Sigmoid colon (tissue), 7 donors: ENCODE data around the gene CCNY. TPM values are rescaled to one million over a fixed set of nuclear protein-coding genes. Genes with fewer than 3 reads are reported as not detected.
"Not testable (repeated sequence)": the region's sequence is repeated elsewhere in the genome, so short reads cannot be mapped to it uniquely, and the experiment has no call there.

ENCODE experiments used
- DNase-seq: peaks from one replicate; pipeline ENCODE4 v3.0.0-alpha.2; 2019
- H3K27ac ChIP-seq, 4 donors: fragments of 200-600 bp; sonication (generic); one replicate each; pipeline ENCODE4 v1.5.1; 2016 to 2019; ENCODE audit warnings: mild to moderate bottlenecking in 1 of 4
- H3K27me3 ChIP-seq, 3 donors: fragments of 200-600 bp; sonication (generic); one replicate each; pipeline ENCODE4 v1.5.1; 2019; ENCODE audit warnings: mild to moderate bottlenecking in 1 of 3
- H3K36me3 ChIP-seq, 4 donors: fragments of 200-600 bp; sonication (generic); one replicate each; pipeline ENCODE4 v1.5.1; 2016 to 2019
- H3K4me1 ChIP-seq, 4 donors: fragments of 200-600 bp; sonication (generic); one replicate each; pipeline ENCODE4 v1.5.1; 2017 to 2019
- H3K4me3 ChIP-seq, 4 donors: fragments of 200-600 bp; sonication (generic); one replicate each; pipeline ENCODE4 v1.5.1; 2017 to 2019; ENCODE audit warnings: mild to moderate bottlenecking in 2 of 4, moderate library complexity in 1 of 4
- H3K9me3 ChIP-seq, 4 donors: fragments of 200-600 bp in 3 of 4; sonication (generic) in 3 of 4; one replicate each; pipeline versions ENCODE4 v1.5.1 to v1.6.1; 2013 to 2019
- CTCF ChIP-seq, 4 experiments: fragments of 450-650 bp in 3 of 4; fragments of 200-600 bp in 1 of 4; IDR thresholded peaks; one replicate each; pipeline ENCODE4 v1.5.1; 2016 to 2019; ENCODE audit warnings: antibody characterized with exemption in 4 of 4, mild to moderate bottlenecking in 3 of 4, moderate library complexity in 2 of 4
- EP300 ChIP-seq, 4 donors: sonication (generic); formaldehyde crosslinking; IDR thresholded peaks; one replicate each; pipeline ENCODE4 v1.6.1; 2017; ENCODE audit warnings: antibody characterized with exemption in 4 of 4
- POLR2A ChIP-seq, 2 donors: fragments of 450-650 bp; IDR thresholded peaks; one replicate each; pipeline ENCODE4 v1.6.1; 2016; ENCODE audit warnings: antibody characterized with exemption in 2 of 2, mild to moderate bottlenecking in 2 of 2, moderate library complexity in 2 of 2
- POLR2AphosphoS5 ChIP-seq, 4 donors: sonication (generic); formaldehyde crosslinking; IDR thresholded peaks; one replicate each; pipeline ENCODE4 v1.6.1; 2017; ENCODE audit warnings: antibody characterized with exemption in 4 of 4
- WGBS, 2 donors: extraction: QIAGEN DNeasy Blood & Tissue Kit; methylation state at CpG; one replicate each; pipeline ENCODE4 v1.1.7; 2013; 5-methylcytosine and 5-hydroxymethylcytosine counted together
- intact Hi-C: fragments of 100-400 bp; cut with DNase I; formaldehyde crosslinking; loops from one replicate; pipeline ENCODE4 v1.15.1; 2023
- polyA plus RNA-seq, 3 donors: library from polyadenylated mRNA; stranded (reverse); fragments of 200-250 nt; gene quantifications; one replicate each; pipeline ENCODE4 v1.2.3, GENCODE V29; 2013
- total RNA-seq, 4 donors: library from RNA; depleted of rRNA; stranded (reverse); fragments of >200 nt; gene quantifications; one replicate each; pipeline ENCODE4 v1.1.0, GENCODE V29; 2016
- donor health status: healthy with polysubstance abuse.
- donor health status: Bipolar disorder and iron deficiency.
- donor health status: healthy.

CCNY gene
- total and polyA plus RNA-seq, 7 donors, result 24.0 to 45.7 (median 35.7) TPM

GRCh38 chr10:35352097-35352496 lies 15.8 kb downstream of the CCNY start:
- WGBS, 2 donors, result 87 to 91% methylated on average over 2 of the region's 2 CpGs
- H3K9me3 ChIP-seq, result no peaks in the 10 kb centered on the region
- no peak for TF ChIP-seq CTCF (IDR thresholded peaks at IDR 0.05)
- TF ChIP-seq EP300 (IDR thresholded peaks at IDR 0.05), result no peak
- TF ChIP-seq POLR2AphosphoS5 (IDR thresholded peaks at IDR 0.05), result no peak
- no peak for TF ChIP-seq POLR2A (IDR thresholded peaks at IDR 0.05)
- H3K27me3 ChIP-seq, result no peaks in the 10 kb centered on the region
- intact Hi-C loops, result no loop called here
- H3K4me3 ChIP-seq, result no peak overlapping the region
- H3K36me3 ChIP-seq, result no peaks in the 10 kb centered on the region
- H3K4me1 ChIP-seq, result peaks cover 0 to 85% (median 77%) of the 10 kb centered on the region in 4 donors
- H3K27ac ChIP-seq, result peak overlapping the region in 2 of 4 donors; percentile 15 to 47
- DNase-seq, result no peak

- H3K4me3 ChIP-seq, result no peak overlapping the region
- no peaks in the 10 kb centered on the region for H3K27me3 ChIP-seq
- peaks cover 0 to 85% (median 75%) of the 10 kb centered on the region in 4 donors for H3K4me1 ChIP-seq
- DNase-seq, result no peak
- no peaks in the 10 kb centered on the region for H3K9me3 ChIP-seq
- peak overlapping the region in 2 of 4 donors; percentile 15 to 47 for H3K27ac ChIP-seq
- 61 to 88% methylated on average over 7 of the region's 7 CpGs for WGBS, 2 donors
- intact Hi-C loops, result no loop called here
- no peaks in the 10 kb centered on the region for H3K36me3 ChIP-seq
- TF ChIP-seq CTCF (IDR thresholded peaks at IDR 0.05), result no peak
- no peak for TF ChIP-seq POLR2AphosphoS5 (IDR thresholded peaks at IDR 0.05)
These were observed 16.2 kb downstream of the CCNY start for GRCh38 chr10:35352512-35352911.

GRCh38 chr10:35353395-35353794 lies 17.1 kb downstream of the CCNY start:
- Histone ChIP-seq H3K4me1 (peaks cover 0 to 85% (median 75%) of the 10 kb centered on the region in 4 donors), H3K27ac (no peak overlapping the region), H3K27me3 (no peaks in the 10 kb centered on the region), H3K4me3 (no peak overlapping the region), H3K9me3 (no peaks in the 10 kb centered on the region), H3K36me3 (no peaks in the 10 kb centered on the region)
- TF ChIP-seq EP300 (IDR thresholded peaks at IDR 0.05) (no peak), CTCF (IDR thresholded peaks at IDR 0.05) (no peak), POLR2A (IDR thresholded peaks at IDR 0.05) (no peak), POLR2AphosphoS5 (IDR thresholded peaks at IDR 0.05) (no peak)
- DNase-seq, result no peak
- WGBS, 2 donors, result 86 to 93% methylated on average over 2 of the region's 2 CpGs
- intact Hi-C loops, result no loop called here

- intact Hi-C loops, result no loop called here
- no peak overlapping the region for H3K4me3 ChIP-seq
- H3K9me3 ChIP-seq, result no peaks in the 10 kb centered on the region
- TF ChIP-seq POLR2A (IDR thresholded peaks at IDR 0.05), result no peak
- no peak for TF ChIP-seq POLR2AphosphoS5 (IDR thresholded peaks at IDR 0.05)
- no peak for TF ChIP-seq CTCF (IDR thresholded peaks at IDR 0.05)
- TF ChIP-seq EP300 (IDR thresholded peaks at IDR 0.05), result no peak
- no peak for DNase-seq
- no peaks in the 10 kb centered on the region for H3K27me3 ChIP-seq
- no peak overlapping the region for H3K27ac ChIP-seq
- peaks cover 0 to 85% (median 75%) of the 10 kb centered on the region in 4 donors for H3K4me1 ChIP-seq
- WGBS, 2 donors, result 78 to 94% methylated on average over 1 of the region's 1 CpG
- no peaks in the 10 kb centered on the region for H3K36me3 ChIP-seq
These were observed 17.5 kb downstream of the CCNY start for GRCh38 chr10:35353805-35354204.

GRCh38 chr10:35354257-35354656 lies 17.9 kb downstream of the CCNY start:
- H3K4me1 ChIP-seq, result peaks cover 0 to 85% (median 75%) of the 10 kb centered on the region in 4 donors
- H3K27me3 ChIP-seq, H3K4me3 ChIP-seq, intact Hi-C loops, H3K27ac ChIP-seq, H3K36me3 ChIP-seq, H3K9me3 ChIP-seq, DNase-seq: not testable (repeated sequence)
- WGBS, 2 donors, result 78 to 89% methylated on average over 9 of the region's 9 CpGs
